ENCODE data around the gene XYLT1.

XYLT1 gene

DNA sequence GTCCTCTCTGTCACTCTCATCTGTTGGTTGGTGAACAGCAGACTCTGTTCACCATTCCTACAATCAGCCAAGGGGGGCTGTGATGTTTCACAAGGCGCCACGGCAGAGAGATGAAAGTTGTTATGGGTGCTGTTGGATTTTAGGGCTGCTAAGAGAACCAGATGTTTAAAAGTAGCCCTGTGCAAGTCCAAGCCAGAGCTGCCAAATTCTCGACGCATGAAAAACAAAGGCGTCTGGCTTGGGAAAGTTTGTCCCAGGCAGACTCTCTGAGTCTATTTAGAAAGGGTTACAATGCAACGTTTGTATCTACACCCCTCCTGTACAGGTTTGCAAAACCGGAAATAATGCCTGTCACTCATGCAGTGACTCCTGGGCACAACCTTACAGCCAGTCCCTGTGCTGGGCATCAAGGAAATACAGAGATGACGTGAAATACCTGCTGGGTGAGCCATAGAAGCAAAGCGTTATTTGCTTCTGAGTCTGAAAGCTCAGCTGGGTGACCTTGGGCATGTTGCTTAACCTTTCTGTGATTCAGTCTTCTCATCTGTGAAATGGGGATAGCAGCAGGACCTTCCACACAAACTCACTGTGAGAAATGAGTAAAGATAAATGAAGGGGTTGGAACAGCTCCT lies 74.8 kb downstream of the XYLT1 start:
- no peak for DNase-seq

DNA sequence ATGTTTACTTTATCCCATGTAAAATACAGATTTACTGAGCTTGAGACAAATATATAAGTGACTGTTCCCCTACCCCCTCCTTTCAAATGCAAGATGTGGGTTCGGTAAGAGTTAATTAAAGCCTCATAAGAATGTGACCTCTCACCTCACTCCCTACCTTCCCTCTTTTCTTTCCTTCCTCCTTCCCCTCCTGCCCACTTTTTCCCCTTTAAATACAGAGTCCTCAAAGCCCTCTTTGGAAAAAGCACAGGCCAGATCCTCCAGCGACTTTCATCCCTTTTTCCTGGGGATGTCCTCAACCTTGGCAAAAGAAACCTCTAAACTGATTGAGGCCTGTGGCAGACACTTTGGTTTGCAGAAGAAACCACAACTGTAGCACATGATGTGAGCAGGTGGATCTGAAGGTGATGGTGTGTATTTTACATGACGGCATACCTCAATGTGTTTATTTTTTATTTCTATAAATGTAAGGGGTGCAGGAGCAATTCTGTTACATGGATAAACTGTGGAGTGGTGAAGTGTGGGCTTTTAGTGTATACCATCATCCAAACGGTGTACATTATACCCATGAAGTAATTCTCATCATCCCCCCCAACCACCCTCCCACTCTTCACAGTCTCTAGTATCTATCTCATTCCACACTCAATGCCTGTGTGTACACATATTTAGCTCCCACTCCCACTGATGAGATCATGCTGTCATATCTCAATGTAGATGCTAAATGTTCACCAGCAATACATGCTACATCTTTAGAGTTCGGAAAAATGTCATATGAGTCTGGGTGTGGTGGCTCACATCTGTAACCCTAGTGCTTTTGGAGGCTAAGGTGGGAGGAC lies 77.7 kb downstream of the XYLT1 start:
- no peak for DNase-seq

DNA sequence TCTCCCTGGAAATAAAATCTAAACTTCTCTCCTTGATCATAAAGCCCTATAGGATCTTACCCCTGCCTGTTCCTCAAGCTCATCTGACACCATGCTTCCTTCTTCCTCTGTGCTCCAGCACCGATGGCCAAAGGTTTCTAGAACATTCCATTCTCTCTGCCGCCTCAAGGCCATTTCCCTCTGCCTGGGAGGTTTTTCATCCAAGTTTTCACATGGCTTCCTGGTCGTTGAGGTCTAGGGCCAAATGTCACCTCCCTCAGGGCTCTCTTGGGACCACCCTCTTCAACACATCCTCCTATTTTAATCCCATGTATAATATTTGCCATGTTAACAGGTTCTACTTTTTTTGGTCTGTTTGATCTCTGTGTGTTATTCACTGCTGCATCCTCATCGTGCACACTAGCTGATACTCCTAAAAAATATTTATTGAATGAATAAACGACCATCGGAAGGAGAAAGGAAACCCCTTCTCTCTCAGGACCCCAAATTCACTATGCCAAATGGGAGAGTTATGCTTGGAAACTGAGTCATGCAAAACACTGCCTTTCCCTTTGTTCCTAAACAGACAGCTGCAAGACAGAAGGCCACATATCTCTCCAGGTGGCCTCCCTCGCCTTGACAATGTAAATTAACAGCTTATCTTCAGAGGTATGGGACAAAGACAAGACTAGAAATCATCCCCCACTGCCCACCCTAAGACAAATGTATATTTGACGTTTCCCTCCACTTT lies 78.5 kb downstream of the XYLT1 start:
- no peak for DNase-seq

DNA sequence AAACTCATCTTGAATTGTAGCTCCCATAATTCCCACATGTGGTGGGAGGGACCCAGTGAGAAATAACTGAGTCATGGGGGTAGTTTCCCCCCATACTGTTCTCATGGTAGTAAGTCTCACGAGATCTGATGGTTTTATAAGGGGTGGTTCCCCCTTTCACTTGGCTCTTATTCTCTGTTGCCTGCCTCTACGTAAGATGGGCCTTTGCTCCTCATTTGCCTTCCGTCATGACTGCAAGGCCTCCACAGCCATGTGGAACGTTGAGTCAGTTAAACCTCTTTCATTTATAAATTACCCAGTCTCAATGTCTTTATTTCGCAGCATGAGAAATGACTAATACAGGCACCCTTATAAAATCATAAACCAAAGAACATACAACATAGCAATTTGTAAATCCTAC lies 79.0 kb downstream of the XYLT1 start:
- no peak for DNase-seq

DNA sequence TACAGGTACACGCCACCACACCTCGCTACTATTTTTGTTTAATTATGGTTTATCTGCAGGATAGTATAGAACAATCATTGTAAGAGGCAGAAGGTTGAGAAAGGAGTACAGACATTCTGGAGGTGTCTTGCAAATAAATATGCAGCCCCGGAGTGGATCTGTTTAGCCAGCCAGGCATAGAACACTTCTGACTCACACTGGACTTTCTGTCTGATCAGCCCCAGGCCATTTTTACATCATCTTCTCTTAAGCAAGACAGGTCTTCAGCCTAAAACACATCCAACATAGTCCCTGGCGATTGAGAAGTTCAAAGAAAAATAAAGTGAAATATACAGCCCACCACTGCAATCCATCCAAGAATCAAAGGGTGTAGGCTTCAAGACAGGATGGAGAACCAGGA lies 81.4 kb downstream of the XYLT1 start:
- DNase-seq: no peak

DNA sequence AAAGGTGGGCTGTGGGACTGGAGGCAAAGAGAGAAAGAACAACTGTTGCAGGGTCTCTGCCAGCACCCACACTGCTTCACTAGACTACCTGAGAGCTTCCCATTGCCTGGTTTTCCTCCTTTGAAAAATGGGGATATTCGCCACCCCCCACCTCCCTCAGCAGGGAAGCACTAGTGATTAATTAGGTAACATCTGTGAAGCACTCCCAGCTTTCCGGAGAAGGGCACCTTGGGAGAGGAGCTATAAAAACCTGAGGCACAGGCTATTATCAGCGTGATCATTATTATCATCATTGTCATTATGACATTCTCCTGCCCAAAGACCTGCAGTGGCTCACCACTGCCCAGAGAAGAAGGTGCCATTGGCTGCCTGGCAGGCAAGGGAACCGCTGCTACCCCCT lies 83.5 kb downstream of the XYLT1 start:
- DNase-seq: no peak

DNA sequence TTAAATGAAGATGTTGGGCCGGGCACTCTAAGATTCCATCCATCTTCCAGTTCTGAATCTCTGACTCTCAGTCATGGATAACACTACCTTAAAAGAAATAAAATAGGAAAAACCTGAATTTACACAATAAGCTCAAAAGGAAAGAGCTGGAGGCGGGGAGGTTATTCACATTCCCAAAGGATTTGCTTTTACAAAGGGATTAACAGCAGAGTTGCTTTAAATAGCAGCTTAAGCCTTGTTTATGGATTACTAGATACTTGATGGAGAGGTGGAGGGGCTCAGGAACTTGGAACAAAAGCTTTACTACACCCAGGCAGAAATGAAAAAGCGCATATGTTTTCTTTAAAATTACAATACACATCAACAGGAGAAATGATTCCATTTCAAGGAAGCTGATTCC lies 84.5 kb downstream of the XYLT1 start:
- no peak for DNase-seq

DNA sequence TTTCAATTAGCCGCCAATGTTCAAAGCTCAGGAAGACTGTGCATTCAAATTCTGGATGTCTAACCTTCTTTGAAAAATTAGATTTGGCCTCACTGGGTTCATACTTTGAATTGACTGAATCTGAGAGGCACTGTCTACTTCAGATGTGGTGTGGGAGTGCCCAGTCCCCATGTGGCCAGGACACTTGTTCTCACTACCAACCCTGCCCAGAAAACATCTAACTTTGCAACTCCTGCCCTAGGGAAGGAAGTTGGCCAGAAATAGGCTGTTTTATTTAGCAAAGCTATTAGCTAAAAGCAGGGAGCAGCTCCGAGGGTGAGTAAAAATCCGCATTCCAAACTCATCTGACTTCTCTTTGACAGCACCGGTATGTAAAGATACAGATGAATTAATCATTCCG lies 86.3 kb downstream of the XYLT1 start:
- DNase-seq: no peak

DNA sequence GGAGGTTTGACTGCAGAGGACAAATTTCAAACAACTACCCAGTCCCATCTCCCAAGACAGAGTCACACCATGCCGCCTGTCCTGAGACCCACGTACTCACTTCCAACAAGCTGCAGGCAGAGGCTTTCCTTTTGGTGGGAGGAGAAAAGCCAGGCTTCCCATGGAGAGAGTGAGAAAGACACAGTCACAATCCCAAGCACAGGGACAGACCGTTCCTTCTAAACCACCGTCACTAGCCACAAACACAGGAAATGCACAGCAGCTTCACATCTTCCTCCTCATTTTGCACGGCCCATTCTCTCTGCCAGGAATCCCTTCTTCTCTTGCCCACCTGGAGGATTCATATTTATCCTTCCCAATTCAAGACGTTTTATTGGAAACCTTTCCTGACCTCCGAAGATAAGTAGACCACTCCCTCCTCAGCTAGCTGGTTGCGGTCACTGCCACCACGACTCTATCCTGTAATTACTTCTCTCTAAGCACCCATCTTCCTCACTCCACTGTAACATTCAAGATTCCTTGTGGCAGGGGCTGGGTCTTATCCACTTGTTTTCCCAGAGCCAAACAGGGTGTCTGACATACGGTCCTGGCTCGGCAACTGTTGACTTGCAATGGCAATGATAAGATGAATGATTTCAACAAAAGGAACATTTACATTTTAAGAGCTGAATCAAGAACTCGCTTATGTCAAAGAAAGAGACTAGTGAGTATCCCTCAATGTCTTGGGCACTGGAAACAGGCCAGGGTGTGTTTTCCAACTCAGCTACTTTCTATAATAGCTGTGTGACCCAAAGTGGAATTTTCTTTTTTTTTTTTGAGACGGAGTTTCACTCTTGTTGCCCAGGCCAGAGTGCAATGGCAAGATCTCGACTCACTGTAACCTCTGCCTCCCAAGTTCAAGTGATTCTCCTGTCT lies 87.6 kb downstream of the XYLT1 start:
- no peak for DNase-seq

DNA sequence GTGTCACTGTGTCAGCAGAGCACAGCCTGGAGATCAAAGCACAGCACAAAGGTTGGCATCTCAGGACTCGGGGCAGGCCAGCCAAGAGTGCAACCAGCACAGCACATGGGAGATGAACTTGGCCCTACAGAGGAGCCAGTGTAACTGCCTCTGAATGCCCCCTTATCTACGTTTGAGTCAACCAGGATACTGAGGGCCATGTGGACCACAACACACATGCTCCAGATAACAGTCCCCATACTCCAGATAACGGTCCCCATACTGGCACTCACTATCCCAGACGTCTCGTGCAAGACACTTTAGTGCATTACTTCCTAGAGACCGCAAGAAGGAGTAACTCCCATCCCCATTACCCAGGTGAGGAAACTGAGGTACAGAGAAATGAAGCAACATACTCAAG lies 88.2 kb downstream of the XYLT1 start:
- no peak for DNase-seq

DNA sequence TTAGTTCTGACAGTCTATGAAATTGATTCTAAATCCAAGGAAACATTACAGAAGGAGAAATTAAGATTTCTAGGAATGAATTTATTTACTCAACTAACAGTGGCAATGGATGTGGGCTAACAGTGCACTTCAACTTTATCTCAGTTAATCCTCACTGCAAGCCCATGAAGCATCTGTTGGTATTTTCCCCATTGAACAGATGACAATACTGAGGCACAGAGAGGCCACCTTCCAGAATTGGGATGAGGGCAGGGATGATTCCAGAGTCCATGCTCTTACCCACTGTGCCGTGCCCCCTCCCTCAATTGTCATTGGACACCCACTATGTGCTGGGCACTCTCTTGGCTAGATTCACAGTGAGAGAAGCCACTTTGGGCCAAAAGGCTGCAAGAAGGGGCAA lies 89.0 kb downstream of the XYLT1 start:
- no peak for DNase-seq

DNA sequence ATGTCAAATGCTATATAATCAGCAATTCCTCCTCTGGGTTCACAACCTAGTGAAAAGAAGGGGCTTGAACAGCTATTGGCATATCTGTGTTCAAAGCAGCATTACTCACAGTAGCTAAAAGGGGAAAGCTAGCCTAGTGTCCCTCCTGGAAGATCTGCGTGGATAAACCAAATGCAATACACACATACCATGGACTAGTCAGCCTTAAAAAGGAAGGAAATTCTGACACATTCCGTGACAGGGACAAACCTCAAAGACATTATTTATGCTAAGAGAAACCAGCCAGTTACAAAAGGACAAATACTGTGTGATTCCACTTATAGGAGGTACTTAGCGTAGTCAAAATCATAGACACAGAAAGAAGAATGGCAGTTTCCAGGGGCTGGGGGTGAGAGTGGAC lies 90.1 kb downstream of the XYLT1 start:
- DNase-seq: no peak

DNA sequence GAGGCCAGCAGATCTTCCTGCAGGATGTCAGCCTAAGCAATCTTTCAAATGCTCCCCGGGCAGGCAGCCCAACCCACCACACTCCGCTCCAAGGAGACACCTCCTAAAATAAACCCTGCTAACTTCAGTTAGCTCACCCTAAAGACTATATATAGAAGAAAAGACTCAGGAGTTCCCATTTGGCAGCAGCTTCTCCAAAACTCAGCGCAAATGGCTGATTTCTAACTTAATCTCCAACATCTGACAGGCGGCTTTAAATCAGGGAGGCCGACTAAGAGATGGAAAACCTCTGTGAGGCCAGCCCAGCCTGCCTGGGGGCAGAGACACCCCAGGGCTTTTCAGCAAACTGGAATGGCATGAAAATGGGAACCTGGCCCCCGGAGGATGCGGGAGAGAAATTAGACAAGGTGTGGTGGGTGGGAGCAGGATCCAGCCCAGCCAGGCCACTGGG lies 91.6 kb downstream of the XYLT1 start:
- DNase-seq: no peak

DNA sequence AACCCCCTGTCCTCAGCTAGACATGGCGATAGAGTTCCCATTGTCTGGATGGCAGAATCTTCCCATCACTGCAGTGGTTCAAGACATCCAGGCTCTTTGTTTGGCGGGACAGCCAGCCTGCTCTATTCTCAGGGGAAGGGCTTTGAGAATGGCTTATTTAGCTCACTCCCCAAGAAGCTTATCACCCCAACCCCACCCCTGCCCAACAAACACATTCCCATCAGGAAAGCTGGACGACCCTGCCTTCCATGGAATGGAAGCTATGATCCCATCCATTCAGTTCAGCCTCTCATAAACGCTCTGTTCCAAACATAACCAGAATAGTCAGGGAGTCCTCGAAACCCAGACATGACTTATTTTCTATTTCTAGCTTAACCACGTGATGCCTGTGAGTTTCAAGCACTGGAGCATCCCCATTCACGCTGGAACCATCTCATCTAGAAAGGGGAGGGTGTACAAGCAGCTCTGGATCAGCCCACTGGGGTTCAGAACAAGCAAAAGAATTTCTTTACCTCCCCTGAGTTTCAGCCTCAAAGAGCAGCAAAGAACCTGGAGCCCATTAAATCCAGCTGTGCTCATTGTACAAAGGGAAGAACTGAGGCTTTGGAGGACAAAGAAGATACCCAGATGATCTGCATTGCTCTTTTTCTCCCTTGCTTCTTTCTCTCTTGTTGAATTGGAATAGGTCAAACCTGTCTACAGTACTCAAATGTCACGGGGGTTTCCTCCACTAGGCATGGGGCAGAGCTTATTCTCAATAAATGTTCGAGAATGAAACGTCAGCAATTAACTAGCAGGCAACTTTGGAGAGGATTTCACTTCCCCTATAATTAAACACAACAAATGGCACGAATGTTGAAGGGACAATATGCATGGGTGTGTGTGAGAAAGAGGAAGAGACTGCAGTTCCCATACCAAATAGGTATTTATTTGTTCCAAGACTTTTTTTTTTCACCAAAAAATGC lies 93.1 kb downstream of the XYLT1 start:
- no peak for DNase-seq

DNA sequence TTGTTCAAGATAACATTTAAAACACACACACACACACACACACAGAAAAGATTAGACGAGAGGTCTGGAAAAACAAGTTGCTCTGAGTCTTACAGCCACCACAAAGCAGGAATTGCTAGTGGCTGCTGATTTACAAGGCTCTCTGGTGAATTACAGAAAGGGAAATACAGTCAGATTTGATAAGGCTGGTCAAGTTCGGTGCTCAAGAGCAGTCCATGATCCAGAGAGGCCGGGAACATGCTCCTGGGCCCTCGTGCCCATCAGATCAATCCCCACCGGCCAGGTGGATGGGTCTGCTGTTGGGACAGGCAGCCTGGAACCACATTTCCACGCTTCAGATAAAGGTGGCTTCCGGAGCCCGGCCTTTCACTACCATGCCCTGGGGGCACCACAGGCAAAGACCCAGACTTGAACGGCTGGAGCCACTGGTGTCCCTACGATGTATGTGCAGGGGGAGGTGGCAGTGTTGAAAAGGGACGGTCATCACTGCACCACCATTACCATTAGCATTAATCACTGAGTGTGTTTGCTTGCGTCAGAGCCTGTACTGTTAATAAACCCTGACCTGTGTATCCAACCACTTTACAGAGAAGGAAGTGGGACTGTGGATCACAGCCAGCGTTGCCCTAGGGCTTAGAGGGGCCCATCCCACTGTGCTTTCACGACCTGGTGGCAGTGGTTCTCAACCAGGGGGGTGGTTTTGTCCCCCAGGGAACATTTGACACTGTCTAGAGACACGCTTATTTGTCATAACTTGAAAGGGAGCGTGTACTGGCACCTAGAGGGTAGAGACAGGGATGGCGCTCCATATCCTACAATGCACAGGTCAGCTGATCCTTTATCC lies 95.1 kb downstream of the XYLT1 start:
- no peak for DNase-seq

DNA sequence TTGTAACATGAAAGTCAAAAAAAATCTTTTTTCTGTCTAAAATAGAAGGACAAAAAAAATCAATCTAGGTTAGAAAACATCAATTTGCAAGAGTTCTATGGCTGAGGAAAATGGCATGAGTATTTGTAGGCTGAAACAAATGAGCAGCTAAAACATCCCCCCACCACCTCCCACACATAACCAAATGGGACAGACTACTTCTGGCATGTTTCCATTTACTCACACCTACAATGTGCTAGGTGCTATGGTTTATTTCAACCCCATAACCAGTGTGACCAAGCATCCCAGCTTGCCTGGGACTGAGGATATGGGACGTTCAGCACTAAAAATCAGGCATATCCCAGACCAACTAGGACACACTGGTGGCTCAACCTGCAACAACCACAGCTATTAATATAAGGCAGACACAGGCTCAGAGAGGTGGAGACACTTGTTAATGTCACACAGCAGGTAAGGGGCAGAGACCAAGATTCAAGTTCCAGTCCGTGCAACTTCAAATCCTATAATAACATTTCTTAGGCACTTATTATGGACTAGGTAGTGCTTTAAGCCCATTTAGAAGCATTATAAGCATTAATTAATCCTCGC lies 96.0 kb downstream of the XYLT1 start:
- DNase-seq: no peak

DNA sequence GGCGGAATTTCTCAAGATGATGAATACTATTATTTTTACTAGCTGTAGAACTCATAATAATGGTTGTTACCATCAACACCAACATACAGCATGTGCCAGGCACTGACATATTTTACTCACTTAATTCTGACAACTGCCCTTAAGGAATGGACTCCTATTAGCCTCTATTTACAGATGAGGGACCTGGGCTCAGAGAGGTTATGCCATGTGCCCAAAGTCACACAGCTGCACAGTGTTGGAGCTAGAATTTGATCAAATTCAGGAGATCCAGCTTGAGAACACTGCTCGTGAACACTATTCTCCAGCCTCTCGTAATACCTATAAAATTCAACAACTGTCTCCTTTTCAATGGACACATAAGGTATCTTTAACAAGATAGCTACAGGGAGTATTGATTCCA lies 97.2 kb downstream of the XYLT1 start:
- no peak for DNase-seq

DNA sequence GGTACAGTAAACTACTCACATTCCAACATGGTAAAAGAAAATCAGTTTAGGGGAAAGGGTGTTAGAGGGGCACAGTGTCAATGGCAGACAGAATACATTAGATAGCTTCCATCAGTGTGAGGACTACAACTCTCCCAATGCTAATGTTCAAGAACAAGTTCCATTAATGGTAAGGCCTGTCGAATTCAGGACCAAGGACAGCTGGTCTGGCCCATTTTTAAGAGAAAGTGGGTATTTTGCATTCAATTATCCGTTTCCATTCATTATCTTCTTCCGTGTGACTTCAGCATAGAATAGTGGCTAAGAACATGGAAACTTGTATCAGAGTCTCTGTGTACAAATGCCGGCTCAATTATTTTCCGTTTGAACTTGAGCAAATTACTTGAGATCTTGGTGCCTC lies 98.4 kb downstream of the XYLT1 start:
- DNase-seq: no peak

DNA sequence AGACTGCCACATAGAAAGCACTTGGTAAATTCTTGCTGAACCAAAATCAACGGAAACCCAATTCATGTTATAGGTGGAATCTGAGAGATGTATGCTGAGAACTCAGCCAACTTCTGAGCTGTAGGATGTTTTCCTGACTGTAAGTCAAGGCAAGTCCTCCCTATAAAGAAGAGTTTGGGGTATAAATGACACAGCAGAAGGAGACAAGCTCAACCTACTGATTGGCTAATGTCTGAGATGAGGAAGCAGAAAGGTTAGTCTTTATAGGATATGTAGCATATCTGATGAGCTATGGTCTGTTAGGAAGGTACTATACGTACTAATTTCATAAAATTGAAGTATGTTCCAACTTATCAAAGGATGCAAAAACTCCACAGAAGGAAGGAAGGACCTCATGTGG lies 99.5 kb downstream of the XYLT1 start:
- DNase-seq: no peak

DNA sequence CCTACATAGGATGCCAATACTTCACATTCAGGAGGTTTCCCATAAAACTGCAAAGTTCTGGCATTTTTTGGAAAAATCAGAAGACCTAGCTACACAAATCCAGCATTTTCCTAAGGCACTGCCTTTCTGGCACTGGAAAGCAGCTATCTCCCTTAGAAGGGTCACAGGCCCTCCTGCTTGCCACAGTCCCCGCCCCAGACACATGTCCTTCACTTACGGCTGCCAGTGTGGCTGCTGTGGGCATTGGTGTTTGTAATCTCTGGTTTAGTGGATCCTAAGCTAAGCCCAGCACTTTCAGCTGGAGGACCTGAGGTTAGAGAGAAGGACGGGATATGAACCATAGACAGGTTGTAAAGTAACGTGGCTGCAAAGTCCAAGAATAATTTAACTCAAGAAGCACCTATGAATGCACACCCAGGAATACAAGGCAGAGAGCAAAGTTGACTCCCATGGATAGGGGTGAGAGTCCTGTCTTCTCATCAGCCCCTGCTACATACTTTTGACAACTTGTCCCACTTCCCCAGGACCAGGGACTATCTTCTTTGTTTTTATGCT lies 100.0 kb downstream of the XYLT1 start:
- DNase-seq: no peak

Measured in COR-L47 (cell line).